Suppressor macrophage (primary cell): Measurements from ENCODE around the gene TCOF1.

Source experiments
- DNase-seq, 4 experiments: peaks; one replicate each; pipeline ENCODE4 v3.0.0-alpha.2; 2020 to 2022

TCOF1 gene

GRCh38 chr5:150326707-150327106 lies 30.8 kb upstream of the TCOF1 start:
- DNase-seq = no peak

GRCh38 chr5:150327139-150327538 lies 30.4 kb upstream of the TCOF1 start:
- no peak for DNase-seq

GRCh38 chr5:150328515-150328914 lies 29.0 kb upstream of the TCOF1 start:
- DNase-seq = peak; percentile 25 to 53 (median 44)

GRCh38 chr5:150329038-150329437 lies 28.5 kb upstream of the TCOF1 start:
- peak; percentile 7 to 60 (median 56) for DNase-seq

GRCh38 chr5:150329881-150330876 lies 27.3 kb upstream of the TCOF1 start:
- DNase-seq = no peak

GRCh38 chr5:150333400-150333799 lies 24.1 kb upstream of the TCOF1 start:
- no peak for DNase-seq

- DNase-seq = no peak
Observed at GRCh38 chr5:150335778-150336177, 21.7 kb upstream of the TCOF1 start.

DNA sequence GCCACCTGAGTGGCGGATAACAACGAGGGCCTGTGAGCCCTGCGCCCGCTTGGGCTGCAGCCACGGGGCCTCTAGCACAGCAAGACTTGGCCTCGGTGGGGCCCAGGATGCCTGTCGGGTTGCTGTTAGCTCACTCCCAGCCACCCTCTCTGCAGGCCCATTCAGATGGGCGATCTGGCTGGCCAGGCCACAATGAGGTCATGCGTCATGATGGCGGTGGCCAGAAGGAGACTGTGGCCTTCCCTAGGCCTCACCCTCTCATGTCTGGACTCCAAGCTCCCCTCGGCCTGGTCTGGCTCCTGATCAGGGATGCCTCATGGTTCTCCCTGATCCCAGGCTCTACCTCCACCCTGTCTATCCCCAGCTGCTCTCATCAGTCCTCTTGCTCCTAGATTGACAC lies 19.0 kb upstream of the TCOF1 start:
- DNase-seq = no peak

- DNase-seq = no peak
Observed at GRCh38 chr5:150339165-150339564, 18.3 kb upstream of the TCOF1 start.

DNA sequence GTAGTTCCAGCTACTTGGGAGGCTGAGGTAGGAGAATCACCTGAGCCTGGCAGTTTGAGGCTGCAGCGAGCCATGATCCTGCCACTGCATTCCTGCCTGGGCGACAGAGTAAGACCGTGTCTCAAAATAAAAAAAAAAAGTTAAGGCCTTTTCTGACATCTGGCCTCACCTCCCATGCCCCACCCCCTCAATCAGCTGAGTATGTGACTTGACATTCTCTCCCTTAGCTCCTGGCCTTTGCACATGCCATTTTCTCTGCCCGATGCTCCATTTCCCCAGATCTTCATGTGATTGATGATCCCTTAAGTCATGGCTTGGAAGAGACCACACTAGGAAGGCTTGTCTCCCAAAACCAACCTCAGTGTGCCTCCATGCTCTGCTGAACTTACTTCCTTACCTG lies 17.7 kb upstream of the TCOF1 start:
- DNase-seq = no peak

- peak; percentile 47 to 77 (median 65) for DNase-seq
Observed at GRCh38 chr5:150340614-150341255, 16.8 kb upstream of the TCOF1 start.

GRCh38 chr5:150341331-150341730 lies 16.2 kb upstream of the TCOF1 start:
- DNase-seq = no peak

DNA sequence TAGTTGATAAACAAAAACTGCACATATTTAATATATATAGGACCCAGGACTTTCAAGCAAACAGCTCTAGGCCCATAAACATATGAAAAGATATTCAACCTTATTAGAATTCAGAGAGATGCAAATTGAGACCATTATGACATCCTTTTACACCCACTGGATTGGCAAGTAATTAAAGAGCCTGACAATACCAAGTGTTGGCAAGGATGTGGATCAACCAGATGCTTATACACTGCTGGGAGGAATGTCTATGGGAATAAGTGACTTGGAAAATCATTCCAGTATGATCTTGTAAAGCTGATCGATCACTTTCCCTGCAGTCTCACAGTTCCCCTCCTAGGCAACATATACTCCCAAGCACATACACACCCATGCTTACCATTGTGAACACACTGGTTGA lies 15.5 kb upstream of the TCOF1 start:
- no peak for DNase-seq

DNA sequence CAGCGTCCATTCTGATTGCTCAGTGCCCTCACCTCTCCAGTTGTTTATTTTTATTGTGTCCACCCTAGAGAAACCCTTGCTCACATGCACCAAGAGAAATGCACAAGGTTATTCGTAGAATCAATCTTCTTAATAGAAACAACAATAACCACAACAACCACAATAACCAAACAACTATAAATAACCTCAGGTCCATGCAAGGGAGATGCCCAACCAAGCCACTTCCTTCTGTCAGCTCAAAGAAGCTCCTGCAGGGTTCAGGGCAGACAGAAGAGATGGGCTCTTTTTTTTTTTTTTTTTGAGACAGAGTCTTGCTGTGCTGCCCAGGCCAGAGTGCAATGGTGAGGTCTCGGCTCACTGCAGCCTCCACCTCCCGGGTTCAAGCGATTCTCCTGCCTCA lies 14.9 kb upstream of the TCOF1 start:
- no peak for DNase-seq

GRCh38 chr5:150343994-150344631 lies 13.4 kb upstream of the TCOF1 start:
- DNase-seq = no peak

DNA sequence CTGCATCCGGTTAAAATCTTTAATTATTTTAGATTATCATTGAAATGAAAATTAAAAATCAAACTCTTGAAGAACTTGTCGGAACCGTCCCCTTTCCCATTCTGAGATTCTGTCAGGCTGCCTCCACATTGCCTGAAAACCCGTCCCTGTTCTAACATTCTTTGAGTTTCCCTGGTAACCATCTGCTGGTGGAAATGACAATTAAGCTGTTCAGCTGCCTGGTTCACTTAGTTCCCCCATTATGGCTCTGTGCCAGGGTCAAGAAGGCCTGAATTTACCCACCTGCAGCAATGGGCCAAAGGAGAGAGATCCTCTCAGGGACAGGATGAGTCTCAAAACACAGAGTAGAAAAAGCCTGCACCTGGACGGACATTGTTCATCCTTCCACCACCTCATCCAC lies 11.8 kb upstream of the TCOF1 start:
- no peak for DNase-seq

DNA sequence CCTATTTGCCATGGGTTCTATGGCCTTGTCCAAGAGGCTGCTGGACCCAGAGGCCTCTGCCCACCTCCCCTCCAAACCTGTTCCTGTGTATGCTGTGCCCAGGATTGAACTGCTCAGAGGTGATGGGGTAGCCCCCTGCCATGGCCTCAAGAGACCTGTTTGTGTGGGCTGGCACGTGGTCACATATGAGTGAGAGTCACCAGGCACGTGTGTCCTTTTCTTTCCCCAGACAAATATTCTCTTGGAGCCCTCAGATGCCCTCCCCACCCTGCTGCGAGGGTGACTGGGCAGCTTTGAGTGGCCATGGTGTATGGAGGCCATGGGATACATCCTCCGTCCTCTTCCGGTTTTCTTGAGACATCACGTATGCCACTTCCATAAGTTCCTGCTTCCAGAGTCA lies 10.9 kb upstream of the TCOF1 start:
- DNase-seq = peak in 1 of 4 experiments; percentile 13

DNA sequence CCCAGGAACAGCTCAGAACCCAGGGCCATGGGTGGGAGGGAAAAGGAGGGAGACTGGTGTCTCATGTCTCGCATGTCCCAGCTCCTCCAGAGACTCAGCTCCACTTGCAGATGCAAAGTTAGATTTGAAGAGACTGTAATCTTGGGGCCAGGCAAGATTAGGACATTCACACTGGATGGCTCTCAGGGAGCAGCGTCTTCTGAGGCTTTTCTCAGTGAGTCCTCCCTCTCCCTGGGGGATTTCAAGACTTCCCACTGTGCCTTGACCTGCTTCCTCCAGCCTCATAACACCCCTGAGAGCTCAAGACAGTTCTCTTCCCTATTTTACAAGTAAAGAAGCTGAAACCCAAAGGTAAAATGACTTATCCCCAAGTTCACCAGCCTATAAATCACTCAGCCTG lies 10.5 kb upstream of the TCOF1 start:
- no peak for DNase-seq

GRCh38 chr5:150347451-150347850 lies 10.0 kb upstream of the TCOF1 start:
- DNase-seq = no peak

- no peak for DNase-seq
Observed at GRCh38 chr5:150349681-150350275, 7.7 kb upstream of the TCOF1 start.

DNA sequence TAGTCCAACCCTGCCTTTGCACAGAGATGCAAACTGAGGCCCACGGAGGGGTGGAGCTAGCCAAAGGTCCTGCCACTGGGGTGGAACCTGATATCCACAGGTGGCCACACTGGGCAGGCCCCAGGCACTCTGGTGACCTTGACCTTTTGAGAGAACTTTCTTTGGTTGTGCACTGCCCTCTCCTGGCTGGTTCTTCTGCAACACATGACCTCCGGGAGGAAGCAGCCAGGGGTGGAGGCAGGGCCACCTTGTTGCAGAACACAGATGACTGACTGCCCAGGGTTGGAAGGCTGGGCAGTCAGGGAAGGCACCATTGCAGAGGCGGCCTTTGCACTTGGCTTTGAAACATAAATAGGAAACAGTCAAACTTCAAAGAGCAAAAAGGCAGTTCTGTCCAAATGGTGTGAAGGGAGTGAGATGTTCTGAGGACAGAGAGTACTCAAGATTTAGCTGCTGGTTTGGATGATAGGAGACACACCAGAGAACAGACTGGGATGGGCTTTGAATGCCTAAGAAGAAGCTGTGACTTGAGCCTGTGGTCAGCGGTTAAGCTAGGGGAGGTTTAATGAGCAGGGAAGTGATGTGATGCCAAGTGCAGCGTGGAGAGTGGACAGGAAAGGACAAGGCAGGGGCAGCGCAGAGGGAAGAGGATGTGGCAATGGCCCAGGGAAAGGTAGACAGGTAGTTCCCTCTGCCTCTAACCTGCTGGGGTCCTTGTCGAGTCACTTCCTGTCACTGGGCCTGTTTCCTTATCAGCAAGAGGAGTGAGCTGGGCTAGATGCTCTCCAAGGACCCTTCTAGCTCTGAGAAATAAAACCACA lies 6.8 kb upstream of the TCOF1 start:
- DNase-seq = peak; percentile 75 to 92 (median 85)
